K562 (cell line): ENCODE results near the gene PXN. TPM values are rescaled to one million over a fixed set of nuclear protein-coding genes. Genes with fewer than 3 reads are reported as not detected.

Source experiments
- ARID4B ChIP-seq: sonication (generic); formaldehyde crosslinking; IDR thresholded peaks from 2 replicates; pipeline ENCODE4 v1.8.0; 2022; ENCODE audit warnings: mild to moderate bottlenecking, missing genetic modification reagents
- CHD1 ChIP-seq: fragments of 200-600 bp; sonication (generic); IDR thresholded peaks from one replicate; pipeline ENCODE4 v1.6.1; 2012; ENCODE audit warnings: mild to moderate bottlenecking, moderate library complexity, low read length, inconsistent platforms
- DACH1 ChIP-seq: fragments of 450-650 bp; IDR thresholded peaks from 2 replicates; pipeline ENCODE4 v1.6.1; 2018; ENCODE audit not compliant: partially characterized antibody
- LEF1 ChIP-seq: fragments of 450-650 bp; IDR thresholded peaks from 2 replicates; pipeline ENCODE4 v1.6.1; 2016; ENCODE audit warnings: mild to moderate bottlenecking
- MTA2 ChIP-seq: fragments of 450-650 bp; IDR thresholded peaks from 2 replicates; pipeline ENCODE4 v1.6.1; 2016; ENCODE audit warnings: low read depth
- TCFL5 ChIP-seq: fragments of 250-450 bp; sonication (Bioruptor Pico); conservative IDR thresholded peaks from 2 replicates; pipeline ENCODE4 v1.6.1; 2021; ENCODE audit warnings: mild to moderate bottlenecking, moderate library complexity, matching md5 sums
- ZFP36 ChIP-seq: fragments of 150-350 bp; IDR thresholded peaks from 2 replicates; pipeline ENCODE4 v1.6.1; 2018; ENCODE audit warnings: low read length, low read depth; ENCODE audit not compliant: partially characterized antibody
- ZFPM2 ChIP-seq: fragments of 250-450 bp; sonication (Bioruptor Pico); IDR thresholded peaks from 2 replicates; pipeline ENCODE4 v1.5.1; 2022; ENCODE audit warnings: mild to moderate bottlenecking
- ZFX ChIP-seq: sonication (generic); formaldehyde crosslinking; IDR thresholded peaks from 2 replicates; pipeline ENCODE4 v1.8.0; 2022; ENCODE audit warnings: mild to moderate bottlenecking, missing genetic modification reagents, moderate library complexity
- polyA plus RNA-seq, 8 experiments: library from polyadenylated mRNA; depleted of rRNA in 4 of 8; stranded (reverse) in 5 of 8; unstranded in 3 of 8; fragments of >200 nt; fragmentation: Nextera tagmentation in 2 of 8; fragmentation: Illumina TruSeq in 1 of 8; extraction: Ambion mirVana in 2 of 8; extraction: Trizol in 1 of 8; gene quantifications; 2 replicates each; pipeline versions ENCODE4 v1.2.1 to v1.2.3, GENCODE V29; 2011 to 2014; ENCODE audit warnings: inconsistent platforms in 1 of 8, missing spikeins in 1 of 8
- total RNA-seq, 7 experiments: library from RNA; depleted of rRNA in 6 of 7; stranded (reverse); fragments of >200 nt in 6 of 7; fragmentation: Illumina TruSeq in 2 of 7; extraction: Trizol in 2 of 7; gene quantifications; 2 replicates each; pipeline versions ENCODE4 v1.2.1 to v1.2.3, GENCODE V29; 2011 to 2021; ENCODE audit warnings: low replicate concordance in 1 of 7
- TF ChIP-seq, protein P1 (sequence below): sonication (generic); formaldehyde crosslinking; IDR thresholded peaks from 2 replicates; pipeline ENCODE4 v1.8.1; 2022; ENCODE audit warnings: missing genetic modification reagents
- TF ChIP-seq, protein P2 (sequence below): fragments of 450-650 bp; IDR thresholded peaks from 2 replicates; pipeline ENCODE4 v1.6.1; 2016; ENCODE audit warnings: mild to moderate bottlenecking, moderate library complexity

Gene PXN
- total and polyA plus RNA-seq, 9 of the 15 experiments (the other 6 are each of a cell fraction or from before 2014, with no cell fraction given), result 4.0 to 74.1 (median 18.6) TPM

DNA sequence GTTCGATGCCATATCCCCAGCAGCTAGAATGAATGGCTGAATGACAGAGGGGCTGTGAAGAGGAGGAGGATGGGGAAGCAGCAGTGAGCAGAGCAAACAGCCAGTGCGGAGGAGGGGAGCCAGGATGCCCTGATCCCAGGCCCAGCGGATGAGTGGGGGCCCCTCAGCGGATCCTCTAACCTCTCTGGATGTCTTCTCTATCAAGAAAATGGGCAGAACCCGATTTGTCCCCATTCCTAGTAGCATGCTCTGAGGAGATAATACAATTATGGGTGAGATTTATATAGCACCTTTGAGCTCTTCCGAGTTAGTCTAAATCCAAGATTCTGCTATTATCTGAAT, 34.6 kb downstream of the PXN start (continued):
- TF ChIP-seq CHD1, result no peak
- no peak for TF ChIP-seq ZFP36
- TF ChIP-seq MTA2, result no peak
- TF ChIP-seq, protein P1, sequence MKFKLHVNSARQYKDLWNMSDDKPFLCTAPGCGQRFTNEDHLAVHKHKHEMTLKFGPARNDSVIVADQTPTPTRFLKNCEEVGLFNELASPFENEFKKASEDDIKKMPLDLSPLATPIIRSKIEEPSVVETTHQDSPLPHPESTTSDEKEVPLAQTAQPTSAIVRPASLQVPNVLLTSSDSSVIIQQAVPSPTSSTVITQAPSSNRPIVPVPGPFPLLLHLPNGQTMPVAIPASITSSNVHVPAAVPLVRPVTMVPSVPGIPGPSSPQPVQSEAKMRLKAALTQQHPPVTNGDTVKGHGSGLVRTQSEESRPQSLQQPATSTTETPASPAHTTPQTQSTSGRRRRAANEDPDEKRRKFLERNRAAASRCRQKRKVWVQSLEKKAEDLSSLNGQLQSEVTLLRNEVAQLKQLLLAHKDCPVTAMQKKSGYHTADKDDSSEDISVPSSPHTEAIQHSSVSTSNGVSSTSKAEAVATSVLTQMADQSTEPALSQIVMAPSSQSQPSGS (CRISPR knock-in tag), result no peak
- 0 out of 2 replicates have a peak, but pooled peaks have one; percentile 39 for TF ChIP-seq ARID4B (CRISPR knock-in tag)
- TF ChIP-seq, protein P2, sequence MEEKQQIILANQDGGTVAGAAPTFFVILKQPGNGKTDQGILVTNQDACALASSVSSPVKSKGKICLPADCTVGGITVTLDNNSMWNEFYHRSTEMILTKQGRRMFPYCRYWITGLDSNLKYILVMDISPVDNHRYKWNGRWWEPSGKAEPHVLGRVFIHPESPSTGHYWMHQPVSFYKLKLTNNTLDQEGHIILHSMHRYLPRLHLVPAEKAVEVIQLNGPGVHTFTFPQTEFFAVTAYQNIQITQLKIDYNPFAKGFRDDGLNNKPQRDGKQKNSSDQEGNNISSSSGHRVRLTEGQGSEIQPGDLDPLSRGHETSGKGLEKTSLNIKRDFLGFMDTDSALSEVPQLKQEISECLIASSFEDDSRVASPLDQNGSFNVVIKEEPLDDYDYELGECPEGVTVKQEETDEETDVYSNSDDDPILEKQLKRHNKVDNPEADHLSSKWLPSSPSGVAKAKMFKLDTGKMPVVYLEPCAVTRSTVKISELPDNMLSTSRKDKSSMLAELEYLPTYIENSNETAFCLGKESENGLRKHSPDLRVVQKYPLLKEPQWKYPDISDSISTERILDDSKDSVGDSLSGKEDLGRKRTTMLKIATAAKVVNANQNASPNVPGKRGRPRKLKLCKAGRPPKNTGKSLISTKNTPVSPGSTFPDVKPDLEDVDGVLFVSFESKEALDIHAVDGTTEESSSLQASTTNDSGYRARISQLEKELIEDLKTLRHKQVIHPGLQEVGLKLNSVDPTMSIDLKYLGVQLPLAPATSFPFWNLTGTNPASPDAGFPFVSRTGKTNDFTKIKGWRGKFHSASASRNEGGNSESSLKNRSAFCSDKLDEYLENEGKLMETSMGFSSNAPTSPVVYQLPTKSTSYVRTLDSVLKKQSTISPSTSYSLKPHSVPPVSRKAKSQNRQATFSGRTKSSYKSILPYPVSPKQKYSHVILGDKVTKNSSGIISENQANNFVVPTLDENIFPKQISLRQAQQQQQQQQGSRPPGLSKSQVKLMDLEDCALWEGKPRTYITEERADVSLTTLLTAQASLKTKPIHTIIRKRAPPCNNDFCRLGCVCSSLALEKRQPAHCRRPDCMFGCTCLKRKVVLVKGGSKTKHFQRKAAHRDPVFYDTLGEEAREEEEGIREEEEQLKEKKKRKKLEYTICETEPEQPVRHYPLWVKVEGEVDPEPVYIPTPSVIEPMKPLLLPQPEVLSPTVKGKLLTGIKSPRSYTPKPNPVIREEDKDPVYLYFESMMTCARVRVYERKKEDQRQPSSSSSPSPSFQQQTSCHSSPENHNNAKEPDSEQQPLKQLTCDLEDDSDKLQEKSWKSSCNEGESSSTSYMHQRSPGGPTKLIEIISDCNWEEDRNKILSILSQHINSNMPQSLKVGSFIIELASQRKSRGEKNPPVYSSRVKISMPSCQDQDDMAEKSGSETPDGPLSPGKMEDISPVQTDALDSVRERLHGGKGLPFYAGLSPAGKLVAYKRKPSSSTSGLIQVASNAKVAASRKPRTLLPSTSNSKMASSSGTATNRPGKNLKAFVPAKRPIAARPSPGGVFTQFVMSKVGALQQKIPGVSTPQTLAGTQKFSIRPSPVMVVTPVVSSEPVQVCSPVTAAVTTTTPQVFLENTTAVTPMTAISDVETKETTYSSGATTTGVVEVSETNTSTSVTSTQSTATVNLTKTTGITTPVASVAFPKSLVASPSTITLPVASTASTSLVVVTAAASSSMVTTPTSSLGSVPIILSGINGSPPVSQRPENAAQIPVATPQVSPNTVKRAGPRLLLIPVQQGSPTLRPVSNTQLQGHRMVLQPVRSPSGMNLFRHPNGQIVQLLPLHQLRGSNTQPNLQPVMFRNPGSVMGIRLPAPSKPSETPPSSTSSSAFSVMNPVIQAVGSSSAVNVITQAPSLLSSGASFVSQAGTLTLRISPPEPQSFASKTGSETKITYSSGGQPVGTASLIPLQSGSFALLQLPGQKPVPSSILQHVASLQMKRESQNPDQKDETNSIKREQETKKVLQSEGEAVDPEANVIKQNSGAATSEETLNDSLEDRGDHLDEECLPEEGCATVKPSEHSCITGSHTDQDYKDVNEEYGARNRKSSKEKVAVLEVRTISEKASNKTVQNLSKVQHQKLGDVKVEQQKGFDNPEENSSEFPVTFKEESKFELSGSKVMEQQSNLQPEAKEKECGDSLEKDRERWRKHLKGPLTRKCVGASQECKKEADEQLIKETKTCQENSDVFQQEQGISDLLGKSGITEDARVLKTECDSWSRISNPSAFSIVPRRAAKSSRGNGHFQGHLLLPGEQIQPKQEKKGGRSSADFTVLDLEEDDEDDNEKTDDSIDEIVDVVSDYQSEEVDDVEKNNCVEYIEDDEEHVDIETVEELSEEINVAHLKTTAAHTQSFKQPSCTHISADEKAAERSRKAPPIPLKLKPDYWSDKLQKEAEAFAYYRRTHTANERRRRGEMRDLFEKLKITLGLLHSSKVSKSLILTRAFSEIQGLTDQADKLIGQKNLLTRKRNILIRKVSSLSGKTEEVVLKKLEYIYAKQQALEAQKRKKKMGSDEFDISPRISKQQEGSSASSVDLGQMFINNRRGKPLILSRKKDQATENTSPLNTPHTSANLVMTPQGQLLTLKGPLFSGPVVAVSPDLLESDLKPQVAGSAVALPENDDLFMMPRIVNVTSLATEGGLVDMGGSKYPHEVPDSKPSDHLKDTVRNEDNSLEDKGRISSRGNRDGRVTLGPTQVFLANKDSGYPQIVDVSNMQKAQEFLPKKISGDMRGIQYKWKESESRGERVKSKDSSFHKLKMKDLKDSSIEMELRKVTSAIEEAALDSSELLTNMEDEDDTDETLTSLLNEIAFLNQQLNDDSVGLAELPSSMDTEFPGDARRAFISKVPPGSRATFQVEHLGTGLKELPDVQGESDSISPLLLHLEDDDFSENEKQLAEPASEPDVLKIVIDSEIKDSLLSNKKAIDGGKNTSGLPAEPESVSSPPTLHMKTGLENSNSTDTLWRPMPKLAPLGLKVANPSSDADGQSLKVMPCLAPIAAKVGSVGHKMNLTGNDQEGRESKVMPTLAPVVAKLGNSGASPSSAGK, result no peak
- TF ChIP-seq TCFL5 (CRISPR knock-in tag), result no peak
- TF ChIP-seq ZFX (CRISPR knock-in tag), result peak; percentile 43; the same call in 1 of the 2 replicates
- TF ChIP-seq LEF1, result no peak
- TF ChIP-seq DACH1, result no peak
- TF ChIP-seq ZFPM2 (CRISPR knock-in tag), result no peak
